T47D (cell line): ENCODE measurements around the gene LRSAM1.

Experiments
- DNase-seq, 2 experiments: peaks; one replicate each; pipeline versions ENCODE4 v3.0.0 to v3.0.0-alpha.2; 2011 to 2012; ENCODE audit warnings: low read depth in 1 of 2, low spot score in 1 of 2
- JUND ChIP-seq: IDR thresholded peaks from 2 replicates; pipeline ENCODE4 v1.6.1; 2012; ENCODE audit warnings: low read depth
- in situ Hi-C: cut with HindIII; loops from 2 replicates; pipeline ENCODE4 v1.10.0; 2016; ENCODE audit warnings: low sequenced_read_pairs, low pct_unique_long_range_greater_than_20kb

LRSAM1 gene

DNA sequence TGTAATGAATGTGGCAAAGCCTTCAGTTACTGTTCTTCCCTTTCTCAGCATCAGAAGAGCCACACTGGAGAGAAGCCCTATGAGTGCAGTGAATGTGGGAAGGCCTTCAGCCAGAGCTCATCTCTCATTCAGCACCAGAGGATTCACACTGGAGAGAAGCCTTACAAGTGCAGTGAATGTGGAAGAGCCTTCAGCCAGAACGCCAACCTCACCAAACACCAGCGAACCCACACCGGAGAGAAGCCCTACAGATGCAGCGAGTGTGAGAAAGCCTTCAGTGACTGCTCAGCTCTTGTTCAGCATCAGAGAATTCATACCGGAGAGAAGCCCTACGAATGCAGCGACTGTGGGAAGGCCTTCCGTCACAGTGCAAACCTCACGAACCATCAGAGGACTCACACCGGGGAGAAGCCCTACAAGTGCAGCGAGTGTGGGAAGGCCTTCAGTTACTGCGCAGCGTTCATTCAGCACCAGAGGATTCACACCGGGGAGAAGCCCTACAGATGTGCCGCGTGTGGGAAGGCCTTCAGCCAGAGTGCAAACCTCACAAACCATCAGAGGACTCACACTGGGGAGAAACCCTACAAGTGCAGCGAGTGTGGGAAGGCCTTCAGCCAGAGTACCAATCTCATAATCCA, 6.9 kb upstream of the LRSAM1 start:
- peak in 1 of 2 experiments; percentile 32 for DNase-seq
- in situ Hi-C loops = no loop called here
- no peak for TF ChIP-seq JUND

DNA sequence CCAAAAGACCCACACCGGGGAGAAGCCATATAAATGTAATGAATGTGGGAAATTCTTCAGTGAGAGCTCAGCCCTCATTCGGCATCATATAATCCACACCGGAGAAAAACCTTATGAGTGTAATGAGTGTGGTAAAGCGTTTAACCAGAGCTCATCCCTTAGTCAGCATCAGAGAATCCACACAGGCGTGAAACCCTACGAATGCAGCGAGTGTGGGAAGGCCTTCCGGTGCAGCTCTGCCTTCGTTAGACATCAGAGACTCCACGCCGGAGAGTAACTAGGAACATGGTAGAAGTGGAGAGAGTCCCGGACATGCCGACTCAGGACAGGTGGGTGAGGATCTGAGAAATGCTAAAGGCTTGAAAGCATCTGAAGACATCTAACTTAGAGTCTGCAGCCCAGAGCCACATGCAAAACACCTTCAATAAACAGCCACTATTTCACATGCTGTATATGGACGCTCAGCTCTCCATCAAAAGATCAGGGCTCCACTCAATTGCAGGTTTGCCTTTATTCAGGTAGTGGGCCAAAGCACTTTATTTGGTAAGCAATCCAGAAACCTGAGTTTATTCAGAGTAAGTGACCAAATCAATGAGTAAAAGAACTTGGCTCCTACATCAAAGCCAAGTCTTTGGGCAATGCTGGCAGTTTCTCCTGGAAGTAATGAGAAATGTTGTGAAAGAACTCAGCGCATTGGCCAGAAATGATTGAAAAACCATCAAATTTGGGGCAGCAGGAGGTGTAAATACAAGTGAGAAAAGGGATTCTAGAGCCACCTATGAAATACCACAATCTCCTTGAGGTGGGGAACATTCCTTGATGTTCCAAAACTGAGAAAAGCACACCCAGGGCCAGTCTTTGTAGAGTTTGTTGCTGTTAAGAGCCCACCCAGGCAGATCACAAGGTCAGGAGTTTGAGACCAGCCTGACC, 6.1 kb upstream of the LRSAM1 start:
- DNase-seq = peak in 1 of 2 experiments; percentile 44
- no peak for TF ChIP-seq JUND
- in situ Hi-C loops = no loop called here

DNA sequence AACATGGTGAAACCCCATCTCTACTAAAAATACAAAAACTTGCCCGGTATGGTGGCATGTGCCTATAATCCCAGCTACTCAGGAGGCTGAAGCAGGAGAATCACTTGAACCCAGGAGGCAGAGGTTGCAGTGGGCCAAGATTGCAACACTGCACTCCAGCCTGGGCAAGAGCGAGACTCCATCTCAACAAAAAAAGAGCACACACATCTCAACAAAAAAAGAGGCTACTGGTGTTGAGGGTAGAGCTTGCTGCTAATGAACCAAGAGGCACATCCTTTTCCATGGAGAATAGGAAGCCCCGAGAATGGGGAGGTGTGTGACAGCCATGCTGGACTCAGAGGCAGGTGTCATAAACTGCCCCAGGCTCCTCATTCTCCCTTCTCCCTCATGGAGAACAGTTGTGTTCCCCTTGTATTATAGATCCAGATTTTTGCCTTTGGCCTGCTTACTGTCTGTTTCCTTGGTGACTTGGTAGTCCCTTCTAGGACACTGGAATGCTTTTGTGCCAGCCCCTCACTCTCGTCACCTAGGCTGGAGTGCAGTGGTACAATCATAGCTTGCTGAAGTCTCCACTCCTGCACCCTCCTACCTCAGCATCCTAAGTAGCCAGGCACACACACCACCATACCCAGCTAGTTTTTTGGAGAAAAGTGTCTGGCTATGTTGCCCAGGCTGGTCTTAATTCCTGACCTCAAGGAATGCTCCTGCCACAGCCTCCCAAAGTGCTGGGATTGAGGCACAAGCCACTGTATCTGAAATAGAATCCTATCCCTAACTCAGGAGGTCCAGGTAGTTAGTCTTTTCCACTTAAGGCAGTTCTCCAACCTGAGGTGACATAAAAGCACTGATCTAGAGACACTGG, 5.2 kb upstream of the LRSAM1 start:
- TF ChIP-seq JUND = no peak; the same call in 1 of the 2 replicates
- peak in 1 of 2 experiments; percentile 63 for DNase-seq
- in situ Hi-C loops = no loop called here

DNA sequence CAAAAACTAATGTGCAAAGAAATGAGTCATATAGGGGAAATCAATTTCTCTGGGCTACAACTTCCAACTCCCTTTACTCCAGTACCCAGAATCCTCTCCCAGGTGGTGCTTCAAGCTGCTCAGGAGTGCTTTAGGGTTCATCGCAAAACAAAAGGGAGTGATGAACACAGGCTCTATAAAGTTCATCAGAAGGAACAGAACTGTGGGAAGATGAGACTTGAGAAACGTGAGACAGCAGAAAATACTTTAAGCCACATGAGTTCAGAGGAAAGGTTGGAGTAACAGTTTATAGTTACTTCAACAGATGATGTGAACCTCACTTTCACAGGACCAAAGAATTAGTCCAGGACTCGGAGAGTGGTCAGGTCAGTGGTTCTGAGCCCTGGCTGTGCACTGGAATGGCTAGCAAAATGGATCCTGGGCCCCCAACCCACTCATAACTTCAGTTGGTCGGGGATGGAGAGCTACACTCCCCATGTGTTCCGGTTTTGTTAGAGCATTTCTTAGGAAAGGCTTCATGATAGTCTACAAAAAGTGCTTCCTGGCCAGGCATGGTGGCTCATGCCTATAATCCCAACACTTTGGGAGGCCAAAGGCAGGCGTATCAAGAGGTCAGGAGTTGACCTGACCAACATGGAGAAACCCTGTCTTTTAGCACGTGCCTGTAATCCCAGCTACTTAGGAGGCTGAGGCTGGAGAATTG, 4.4 kb upstream of the LRSAM1 start:
- peak in 1 of 2 experiments; percentile 39 for DNase-seq
- in situ Hi-C loops = no loop called here
- no peak; the same call in 1 of the 2 replicates for TF ChIP-seq JUND

DNA sequence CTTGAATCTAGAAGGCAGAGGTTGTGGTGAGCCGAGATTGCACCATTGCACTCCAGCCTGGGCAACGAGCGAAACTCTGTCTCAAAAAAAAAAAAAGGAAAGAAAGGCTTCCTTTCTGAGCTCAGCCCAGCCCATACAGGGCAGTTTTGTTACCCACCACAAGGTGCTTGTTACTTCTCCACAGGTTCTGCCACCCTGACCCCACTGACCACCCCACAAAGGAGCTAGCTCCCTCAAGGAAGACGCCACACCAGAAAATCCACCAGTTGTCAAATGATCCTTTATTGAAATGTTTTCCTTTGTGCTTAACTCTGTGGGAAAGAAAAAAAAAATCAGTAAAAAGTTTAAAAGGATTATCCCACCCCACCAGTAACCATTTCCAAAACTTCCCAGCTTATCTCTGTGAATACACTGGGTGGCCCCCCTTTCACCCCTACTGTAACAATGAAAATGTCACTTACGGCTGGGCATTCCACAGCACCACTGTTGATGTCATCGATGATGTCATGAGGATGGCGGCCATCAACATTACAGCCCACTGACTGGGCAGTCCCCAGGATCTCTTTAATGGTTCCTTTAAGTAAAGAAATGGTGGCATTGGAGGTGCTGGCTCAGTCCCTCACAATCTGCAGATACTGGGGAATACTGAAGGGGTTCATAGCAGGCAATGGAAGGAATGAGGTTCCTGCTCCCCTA, 3.7 kb upstream of the LRSAM1 start:
- TF ChIP-seq JUND = no peak
- DNase-seq = no peak
- in situ Hi-C loops = no loop called here

DNA sequence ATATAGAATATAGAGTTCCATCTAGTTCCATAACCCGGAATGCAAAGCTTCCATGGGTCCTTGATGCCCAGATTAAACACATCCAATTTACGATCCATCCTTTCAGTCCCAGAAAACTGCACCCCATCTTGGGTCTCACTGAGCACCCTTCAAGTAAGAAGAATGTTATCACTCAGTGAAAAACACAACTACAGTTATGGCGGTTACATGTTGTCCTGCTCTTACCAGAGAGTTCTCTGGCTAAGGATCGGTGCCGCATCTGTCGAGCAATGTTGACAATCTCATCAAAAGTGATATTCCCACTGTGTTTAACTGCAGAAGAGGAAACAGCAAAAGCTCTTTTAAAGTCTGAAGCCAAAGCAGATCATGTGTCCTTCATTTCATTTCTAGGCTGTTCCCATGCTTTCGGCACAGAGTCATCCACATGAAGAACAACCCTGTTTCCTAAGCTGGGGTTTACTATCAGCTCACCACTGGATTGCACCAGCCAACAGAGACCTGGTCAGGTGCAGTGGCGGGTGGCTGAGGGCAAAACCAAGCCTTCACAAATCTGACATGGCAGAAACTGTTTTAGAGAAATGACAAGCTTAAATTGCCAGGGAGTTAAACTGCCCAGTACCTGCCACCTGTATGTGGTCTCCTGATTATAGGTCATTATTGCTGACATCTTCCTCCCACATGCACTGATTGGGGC, 3.1 kb upstream of the LRSAM1 start:
- TF ChIP-seq JUND = no peak
- peak in 1 of 2 experiments; percentile 18 for DNase-seq
- in situ Hi-C loops = no loop called here

DNA sequence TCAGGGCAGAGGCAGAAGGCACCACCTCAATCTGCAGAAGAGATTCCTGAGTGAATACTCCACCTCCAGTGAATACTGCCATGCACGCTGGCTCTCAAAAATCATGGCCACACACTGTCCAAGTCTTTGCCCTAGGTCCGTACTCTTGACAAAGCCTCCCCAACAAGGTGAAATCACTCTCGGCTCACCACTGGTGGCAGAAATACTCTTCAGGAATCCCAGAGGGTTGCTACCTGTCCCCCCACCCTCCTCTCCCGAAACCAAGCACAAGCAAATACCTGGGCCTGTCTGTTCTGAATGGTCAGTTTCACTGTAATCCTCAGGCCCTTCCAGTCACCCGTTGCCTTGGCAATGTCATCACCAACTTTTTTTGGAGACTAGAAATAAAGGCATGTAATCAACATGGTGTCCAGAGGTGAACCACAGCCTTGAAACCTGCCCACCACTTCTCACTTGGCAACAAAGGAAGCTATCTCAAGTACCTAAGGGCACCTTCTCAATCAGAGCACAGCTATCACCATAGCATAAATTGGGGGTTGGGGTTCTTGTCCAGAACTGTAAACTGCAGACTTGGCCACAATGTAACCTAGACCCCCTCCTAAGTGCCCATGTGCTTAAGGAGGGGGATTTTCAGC, 1.9 kb upstream of the LRSAM1 start:
- TF ChIP-seq JUND = no peak
- in situ Hi-C loops = no loop called here
- peak in 1 of 2 experiments; percentile 28 for DNase-seq

DNA sequence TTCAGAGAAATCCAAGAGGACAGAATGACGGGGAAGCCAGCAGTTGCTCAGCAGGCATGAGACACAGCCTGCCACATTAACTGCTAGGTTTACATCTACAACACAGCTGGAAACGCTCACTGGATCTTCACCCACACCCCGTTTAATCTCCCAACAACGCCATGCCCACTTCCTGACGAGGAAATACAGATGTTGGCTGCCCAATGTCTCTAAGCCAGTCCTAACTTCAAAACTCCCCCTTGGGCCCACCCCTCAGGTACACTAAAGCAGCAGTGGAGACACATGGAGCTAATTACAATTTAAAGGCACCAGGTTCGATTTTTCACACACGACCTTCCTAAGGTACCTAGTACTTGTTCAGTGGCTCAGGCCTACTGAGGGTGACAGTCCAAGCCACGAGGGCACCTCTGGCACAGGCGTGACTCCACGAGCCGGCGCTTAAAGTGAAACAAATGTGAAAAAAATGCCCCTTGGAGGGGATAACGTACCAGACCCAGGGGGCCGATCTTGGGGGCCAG, 1.0 kb upstream of the LRSAM1 start:
- DNase-seq = peak in 1 of 2 experiments; percentile 20
- no peak for TF ChIP-seq JUND
- in situ Hi-C loops = no loop called here

DNA sequence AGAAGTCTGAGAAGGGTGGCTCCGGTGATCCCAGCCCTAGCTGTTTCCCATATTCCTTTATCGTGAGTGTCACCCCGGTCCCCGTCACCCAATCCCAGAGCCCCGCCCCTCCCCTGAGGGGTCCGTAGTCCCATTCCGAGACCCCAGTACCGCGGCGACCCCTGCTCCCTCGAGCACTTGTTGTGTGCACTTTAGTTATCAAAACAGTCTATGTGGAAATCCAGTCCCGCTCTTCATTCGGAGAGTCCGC, 223 bp downstream of the LRSAM1 start:
- no peak for DNase-seq

DNA sequence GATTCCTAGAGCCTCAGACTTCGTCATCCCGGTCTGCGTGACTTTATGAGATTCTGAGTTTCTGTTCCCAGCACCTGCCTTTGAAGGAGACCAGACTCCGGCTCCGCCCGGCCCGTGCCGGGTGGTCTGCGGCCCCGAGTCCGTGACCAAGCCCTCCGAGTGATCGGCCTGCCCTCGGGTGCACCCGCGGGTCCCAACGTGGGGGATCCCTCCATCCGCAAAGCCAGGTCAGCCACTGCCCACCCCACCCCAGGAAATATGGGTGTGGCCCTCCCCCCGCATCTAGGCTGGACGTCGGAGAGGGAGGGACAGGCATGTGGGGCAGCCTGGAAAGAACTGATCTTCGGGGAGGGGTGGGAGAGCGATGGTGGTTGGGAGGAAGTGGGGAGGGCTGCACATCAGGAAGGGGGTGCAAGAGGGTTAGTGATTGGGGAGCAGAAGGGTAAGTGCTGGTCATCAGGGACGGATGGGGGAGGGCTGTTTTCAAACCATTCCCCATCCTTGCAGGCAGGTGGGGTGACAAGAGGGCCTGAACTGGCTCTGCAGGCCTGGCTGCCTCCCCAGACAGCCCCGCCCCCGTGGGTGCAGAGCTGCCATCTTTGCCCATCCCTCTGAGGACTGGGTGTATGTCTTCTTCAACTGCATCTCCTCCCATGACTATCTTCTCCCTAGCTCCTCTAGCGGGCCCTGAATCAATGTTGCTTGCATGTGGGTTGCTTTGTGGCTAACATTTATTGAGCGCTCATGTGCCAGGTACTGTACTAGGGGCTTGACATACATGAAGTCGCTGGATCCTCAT, 747 bp downstream of the LRSAM1 start:
- TF ChIP-seq JUND = no peak
- peak; percentile 78 to 91 for DNase-seq
- in situ Hi-C loops = no loop called here

More for the DNA sequence above, 223 bp downstream of the LRSAM1 start:
- in situ Hi-C loops = no loop called here
- no peak for TF ChIP-seq JUND
